Parietal lobe (tissue), 1 donor: ENCODE data around the gene EEIG1. TPM values are rescaled to one million over a fixed set of nuclear protein-coding genes. Genes with fewer than 3 reads are reported as not detected.

Source experiments
- total RNA-seq: library from RNA; depleted of rRNA; stranded (reverse); fragments of >200 nt; gene quantifications from one replicate; pipeline ENCODE4 v1.2.3, GENCODE V29; 2014

Gene EEIG1
- total RNA-seq: 7.2 TPM

GRCh38 chr9:127980706-127981558, at the start of gene EEIG1:
Gene EEIG1 (minus strand): TSS chr9:127980989. CDS start chr9:127980137, 852 bp downstream.

GRCh38 chr9:127937388-127938297, 43.1 kb downstream of the EEIG1 start, which contains the start of gene DPM2:
Gene DPM2 (minus strand): TSS chr9:127937854. CDS start chr9:127937820, 34 bp downstream.

Other genes starting within 250 kb of the EEIG1 start
- 11.3 TPM for gene TOR2A, start 245.7 kb downstream of the EEIG1 start, total RNA-seq
- 11.3 TPM for gene SH2D3C, start 202.3 kb downstream of the EEIG1 start, total RNA-seq
- gene CDK9, start 195.0 kb downstream of the EEIG1 start, total RNA-seq: 66.7 TPM
- 31.0 TPM for gene FPGS, start 178.1 kb downstream of the EEIG1 start, total RNA-seq
- 1.9 TPM for gene ENG, start 126.3 kb downstream of the EEIG1 start, total RNA-seq
- 22.5 TPM for gene AK1, start 103.3 kb downstream of the EEIG1 start, total RNA-seq
- gene ST6GALNAC6, start 81.4 kb downstream of the EEIG1 start, total RNA-seq: 31.6 TPM
- 10.0 TPM for gene ST6GALNAC4, start 63.9 kb downstream of the EEIG1 start, total RNA-seq
- gene PIP5KL1, start 50.2 kb downstream of the EEIG1 start, total RNA-seq: 3.4 TPM
- 13.5 TPM for gene DPM2, start 43.1 kb downstream of the EEIG1 start, total RNA-seq
- 6.9 TPM for gene NAIF1, start 86.3 kb upstream of the EEIG1 start, total RNA-seq
- gene SLC25A25, start 87.2 kb upstream of the EEIG1 start, total RNA-seq: 29.4 TPM
- 49.1 TPM for gene PTGES2, start 146.7 kb upstream of the EEIG1 start, total RNA-seq
- gene LCN2, start 168.5 kb upstream of the EEIG1 start, total RNA-seq: not detected
- gene BBLN, start 179.3 kb upstream of the EEIG1 start, total RNA-seq: 43.8 TPM
- 56.3 TPM for gene CIZ1, start 210.6 kb upstream of the EEIG1 start, total RNA-seq
- 145 TPM for gene DNM1, start 222.4 kb upstream of the EEIG1 start, total RNA-seq